Left renal pelvis (tissue), 4 donors: Measurements from ENCODE around the gene ECI2. TPM values are rescaled to one million over a fixed set of nuclear protein-coding genes. Genes with fewer than 3 reads are reported as not detected.

Source experiments
- polyA plus RNA-seq, 4 donors: library from polyadenylated mRNA; unstranded; fragments of 120-200 nt; gene quantifications; one replicate each; pipeline ENCODE4 v1.2.1, GENCODE V29; 2013; ENCODE audit not compliant: insufficient read length in 4 of 4

Gene ECI2
- polyA plus RNA-seq, 4 donors, result 68.9 to 101 (median 91.7) TPM

Other genes starting within 250 kb of the ECI2 start
- 1 to 10 TPM; 1.3 to 3.5 (median 1.9) TPM for gene FAM217A, start 56.4 kb downstream of the ECI2 start, polyA plus RNA-seq